SIG-M5 treated with dmso at 0.1 percent for 504 hours (cell line): ENCODE measurements around the gene OR13C8.
A peak's percentile ranks its signal among the peaks of the same experiment; 100 is the strongest.
"Not testable (repeated sequence)": the region's sequence is repeated elsewhere in the genome, so short reads cannot be mapped to it uniquely, and the experiment has no call there.

Experiments
- DNase-seq: peaks from one replicate; lab custom pipeline; 2025; ENCODE audit not compliant: unreplicated experiment; lab: John Stamatoyannopoulos, UW

The OR13C8 gene

GRCh38 chr9:104568868-104569267 lies at the start of gene OR13C8:
OR13C8 (plus strand) TSS chr9:104569168; CDS start chr9:104569168, 0 bp downstream.
- DNase-seq, result no peak

GRCh38 chr9:104520241-104520640 lies 48.7 kb upstream of the OR13C8 start:
- DNase-seq, result not testable (repeated sequence)

- no peak for DNase-seq
Measured at GRCh38 chr9:104527109-104527508, 41.9 kb upstream of the OR13C8 start, which contains the start of gene OR13C4. OR13C4 (minus strand) TSS chr9:104527209; CDS start chr9:104527209, 0 bp downstream.

GRCh38 chr9:104536756-104537155 lies 32.2 kb upstream of the OR13C8 start, which contains the start of gene OR13C3:
OR13C3 (minus strand) TSS chr9:104536856; CDS start chr9:104536723, 133 bp downstream.
- DNase-seq, result no peak

- no peak for DNase-seq
Measured at GRCh38 chr9:104539275-104539674, 29.7 kb upstream of the OR13C8 start.

GRCh38 chr9:104544644-104545043 lies 24.3 kb upstream of the OR13C8 start:
- DNase-seq, result no peak

GRCh38 chr9:104553261-104553660 lies 15.7 kb upstream of the OR13C8 start:
- no peak for DNase-seq

- DNase-seq, result no peak
Measured at GRCh38 chr9:104555521-104555920, 13.4 kb upstream of the OR13C8 start.

- DNase-seq, result no peak
Measured at GRCh38 chr9:104556830-104557634, 11.9 kb upstream of the OR13C8 start.

- no peak for DNase-seq
Measured at GRCh38 chr9:104564358-104564757, 4.6 kb upstream of the OR13C8 start.

GRCh38 chr9:104572612-104573011 lies 3.6 kb downstream of the OR13C8 start:
- no peak for DNase-seq

- no peak for DNase-seq
Measured at GRCh38 chr9:104575456-104575855, 6.5 kb downstream of the OR13C8 start.

- DNase-seq, result no peak
Measured at GRCh38 chr9:104577263-104577662, 8.3 kb downstream of the OR13C8 start.

- DNase-seq, result no peak
Measured at GRCh38 chr9:104580562-104580961, 11.6 kb downstream of the OR13C8 start.

GRCh38 chr9:104586496-104587180 lies 17.7 kb downstream of the OR13C8 start:
- DNase-seq, result no peak

GRCh38 chr9:104589626-104590025 lies 20.7 kb downstream of the OR13C8 start:
- DNase-seq, result no peak

GRCh38 chr9:104598749-104599148 lies 29.8 kb downstream of the OR13C8 start:
- DNase-seq, result not testable (repeated sequence)

GRCh38 chr9:104599313-104599712 lies 30.3 kb downstream of the OR13C8 start, which contains the start of gene OR13C5:
OR13C5 (minus strand) TSS chr9:104599413; CDS start chr9:104599413, 0 bp downstream.
- DNase-seq, result not testable (repeated sequence)

- DNase-seq, result no peak
Measured at GRCh38 chr9:104604801-104605200, 35.8 kb downstream of the OR13C8 start.

GRCh38 chr9:104605527-104605926 lies 36.6 kb downstream of the OR13C8 start, which contains the start of gene OR13C2:
OR13C2 (minus strand) TSS chr9:104605627; CDS start chr9:104605627, 0 bp downstream.
- not testable (repeated sequence) for DNase-seq

GRCh38 chr9:104606152-104606551 lies 37.2 kb downstream of the OR13C8 start:
- DNase-seq, result no peak

- DNase-seq, result peak; percentile 5
Measured at GRCh38 chr9:104608336-104608735, 39.4 kb downstream of the OR13C8 start.
